Heart right ventricle (tissue), 16 donors: ENCODE data around the gene XIRP1. TPM values are rescaled to one million over a fixed set of nuclear protein-coding genes. Genes with fewer than 3 reads are reported as not detected.

Experiments used
- ATAC-seq, 8 donors: fragments of 200-7000 bp; cut with Tn5 transposase; one replicate each; pipeline ENCODE4 v1.9.1; 2020; ENCODE audit warnings: mild to moderate bottlenecking in 8 of 8, moderate library complexity in 8 of 8, moderate number of reproducible peaks in 1 of 8
- DNase-seq, 2 donors: peaks; one replicate each; pipeline ENCODE4 v3.0.0-alpha.2; 2020
- H3K27ac ChIP-seq, 10 donors: fragments of 200-600 bp; sonication (generic) in 2 of 10; one replicate each; pipeline versions ENCODE4 v1.5.0 to v1.8.0; 2020 to 2022; ENCODE audit warnings: mild to moderate bottlenecking in 3 of 10
- H3K27me3 ChIP-seq, 7 donors: fragments of 200-600 bp; one replicate each; pipeline ENCODE4 v1.8.0; 2021 to 2022; ENCODE audit warnings: mild to moderate bottlenecking in 2 of 7
- H3K36me3 ChIP-seq, 9 donors: fragments of 200-600 bp; sonication (generic) in 1 of 9; one replicate each; pipeline versions ENCODE4 v1.5.0 to v1.8.0; 2020 to 2022; ENCODE audit warnings: mild to moderate bottlenecking in 2 of 9
- H3K4me1 ChIP-seq, 9 donors: fragments of 200-600 bp; sonication (generic) in 1 of 9; one replicate each; pipeline versions ENCODE4 v1.5.0 to v1.8.0; 2020 to 2022; ENCODE audit warnings: mild to moderate bottlenecking in 4 of 9
- H3K4me3 ChIP-seq, 10 donors: fragments of 200-600 bp; sonication (generic) in 2 of 10; one replicate each; pipeline versions ENCODE4 v1.5.0 to v1.8.0; 2020 to 2022; ENCODE audit warnings: mild to moderate bottlenecking in 7 of 10, moderate library complexity in 2 of 10
- H3K9me3 ChIP-seq, 11 donors: fragments of 200-600 bp in 10 of 11; sonication (generic) in 2 of 11; one replicate each; pipeline versions ENCODE4 v1.5.0 to v1.8.0; 2013 to 2022; ENCODE audit warnings: mild to moderate bottlenecking in 2 of 11, control low read depth in 1 of 11, moderate library complexity in 1 of 11
- WGBS, 2 donors: extraction: QIAGEN DNeasy Blood & Tissue Kit; methylation state at CpG; one replicate each; pipeline ENCODE4 v1.1.7; 2013; ENCODE audit warnings: inconsistent platforms in 1 of 2; 5-methylcytosine and 5-hydroxymethylcytosine counted together
- intact Hi-C, 10 donors: fragments of 100-400 bp; cut with DNase I; formaldehyde crosslinking; loops; one replicate each; pipeline versions ENCODE4 v1.11.1 to v1.14.2; 2022
- polyA plus RNA-seq, 2 donors: library from polyadenylated mRNA; stranded (reverse); fragments of 200-250 nt; gene quantifications; one replicate each; pipeline ENCODE4 v1.2.3, GENCODE V29; 2013
- total RNA-seq, 10 donors: library from RNA; stranded (reverse); fragmentation: NEBNext Ultra II Directional in 3 of 10; extraction: Animal tissue kit (Norgen Biotek cat#: 25700) in 3 of 10; gene quantifications; one replicate each; pipeline versions ENCODE4 v1.2.1 to v1.2.4, GENCODE V29; 2021 to 2023
- TF ChIP-seq, protein P1 (sequence below), 9 donors: fragments of 200-600 bp; sonication (generic) in 2 of 9; IDR thresholded peaks; one replicate each; pipeline versions ENCODE4 v1.5.0 to v1.8.0; 2021 to 2022; ENCODE audit warnings: antibody characterized with exemption in 9 of 9, mild to moderate bottlenecking in 5 of 9, moderate library complexity in 1 of 9
- donor health status: Arrhythmogenic right ventricular cardiomyopathy.
- donor health status: ischemic (EF 13 %, LVEDD 7.1; RV severe dilation, severe dysfunction).
- donor health status: healthy with polysubstance abuse.
- donor health status: DM: no; HTN: yes; CAD: no.
- donor health status: DM: no; HTN: no; CAD: no.
- donor health status: ischemic (EF 25% LVEDD 6.9; RV normal size, moderate dysfunction).
- donor health status: ischemic (EF 25% LVEDD 5.7; RV mildly dilated, moderate dysfunction).
- donor health status: healthy.
- donor health status: DM: yes; HTN: yes; CAD: no.
- donor health status: Ischemic cardiomyopathy.
- donor health status: ischemic (EF 35%, LVEDD 5.7; RV mildly dilated, moderate dysfunction).
- donor health status: nonischemic (EF 11% LVEDD 7.7; RV severe dilation, severe dysfunction).
- donor health status: DM: yes; HTN: yes; CAD: no.
- donor health status: PGD.
- donor health status: ischemic (EF 29% LVEDD 5.4; RV normal size, mild dysfunction).
- donor health status: nonischemic (EF 23%, LVEDD 6.1; RV moderate dilation, normal function).

XIRP1 gene
- total and polyA plus RNA-seq, 12 donors: 277 to 1,691 (median 575) TPM

DNA sequence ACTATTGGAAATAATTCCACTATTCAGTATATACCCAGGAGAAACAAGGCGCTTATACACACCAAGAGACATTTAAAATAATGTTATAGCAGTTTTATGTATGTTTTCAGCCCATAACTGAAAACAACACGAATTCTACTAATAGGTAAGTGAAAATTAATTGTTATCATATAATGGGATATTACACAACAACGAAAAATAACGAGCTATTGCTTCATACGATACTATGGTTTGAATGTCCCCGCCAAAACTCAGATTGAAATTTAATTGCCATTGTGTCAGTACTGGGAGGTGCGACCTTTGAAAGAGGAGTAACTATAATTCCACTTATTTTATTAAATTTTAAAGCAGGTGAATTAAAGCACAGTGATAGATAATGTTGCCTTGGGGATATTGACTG lies 35.0 kb downstream of the XIRP1 start:
- intact Hi-C loops: no loop called here
- peaks cover 0 to 17% (median 9%) of the 10 kb centered on the region in 9 donors for H3K4me1 ChIP-seq
- ATAC-seq: no peak
- H3K27ac ChIP-seq: no peak overlapping the region
- no peak overlapping the region for H3K4me3 ChIP-seq
- DNase-seq: no peak
- H3K9me3 ChIP-seq: no peaks in the 10 kb centered on the region
- no peaks in the 10 kb centered on the region for H3K27me3 ChIP-seq
- 88 to 95% methylated on average over 7 of the region's 7 CpGs for WGBS, 2 donors
- TF ChIP-seq, protein P1, sequence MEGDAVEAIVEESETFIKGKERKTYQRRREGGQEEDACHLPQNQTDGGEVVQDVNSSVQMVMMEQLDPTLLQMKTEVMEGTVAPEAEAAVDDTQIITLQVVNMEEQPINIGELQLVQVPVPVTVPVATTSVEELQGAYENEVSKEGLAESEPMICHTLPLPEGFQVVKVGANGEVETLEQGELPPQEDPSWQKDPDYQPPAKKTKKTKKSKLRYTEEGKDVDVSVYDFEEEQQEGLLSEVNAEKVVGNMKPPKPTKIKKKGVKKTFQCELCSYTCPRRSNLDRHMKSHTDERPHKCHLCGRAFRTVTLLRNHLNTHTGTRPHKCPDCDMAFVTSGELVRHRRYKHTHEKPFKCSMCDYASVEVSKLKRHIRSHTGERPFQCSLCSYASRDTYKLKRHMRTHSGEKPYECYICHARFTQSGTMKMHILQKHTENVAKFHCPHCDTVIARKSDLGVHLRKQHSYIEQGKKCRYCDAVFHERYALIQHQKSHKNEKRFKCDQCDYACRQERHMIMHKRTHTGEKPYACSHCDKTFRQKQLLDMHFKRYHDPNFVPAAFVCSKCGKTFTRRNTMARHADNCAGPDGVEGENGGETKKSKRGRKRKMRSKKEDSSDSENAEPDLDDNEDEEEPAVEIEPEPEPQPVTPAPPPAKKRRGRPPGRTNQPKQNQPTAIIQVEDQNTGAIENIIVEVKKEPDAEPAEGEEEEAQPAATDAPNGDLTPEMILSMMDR (IDR thresholded peaks at IDR 0.05): no peak
- H3K36me3 ChIP-seq: no peaks in the 10 kb centered on the region

DNA sequence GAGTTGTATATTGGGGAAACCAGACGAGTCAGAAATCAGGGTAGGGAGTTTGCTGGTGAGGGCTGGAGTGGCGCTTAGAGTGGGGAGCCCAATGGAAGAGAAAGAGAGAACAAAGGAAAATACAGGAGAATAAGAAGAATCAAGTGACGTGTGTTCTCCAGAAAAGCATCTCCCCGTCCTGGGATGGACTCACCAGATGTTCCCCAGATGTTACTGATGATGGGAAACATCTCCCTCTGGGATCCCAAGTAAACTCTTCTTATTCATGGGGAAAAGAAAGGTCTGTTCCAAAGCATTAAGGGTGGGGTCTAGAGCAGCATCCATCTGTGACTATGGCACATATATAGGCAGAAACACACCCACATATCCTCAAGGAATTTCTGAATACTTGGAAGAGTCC lies 36.0 kb downstream of the XIRP1 start:
- Histone ChIP-seq H3K36me3 (no peaks in the 10 kb centered on the region), H3K27ac (peak overlapping the region in 5 of 10 donors; percentile 8 to 58 (median 41)), H3K4me1 (peaks cover 0 to 27% (median 16%) of the 10 kb centered on the region in 9 donors), H3K27me3 (no peaks in the 10 kb centered on the region), H3K9me3 (no peaks in the 10 kb centered on the region), H3K4me3 (no peak overlapping the region)
- intact Hi-C loops: no loop called here
- WGBS, 2 donors: 70 to 73% methylated on average over 4 of the region's 4 CpGs
- DNase-seq (no peak), ATAC-seq (no peak)
- TF ChIP-seq, protein P1 (IDR thresholded peaks at IDR 0.05): no peak

DNA sequence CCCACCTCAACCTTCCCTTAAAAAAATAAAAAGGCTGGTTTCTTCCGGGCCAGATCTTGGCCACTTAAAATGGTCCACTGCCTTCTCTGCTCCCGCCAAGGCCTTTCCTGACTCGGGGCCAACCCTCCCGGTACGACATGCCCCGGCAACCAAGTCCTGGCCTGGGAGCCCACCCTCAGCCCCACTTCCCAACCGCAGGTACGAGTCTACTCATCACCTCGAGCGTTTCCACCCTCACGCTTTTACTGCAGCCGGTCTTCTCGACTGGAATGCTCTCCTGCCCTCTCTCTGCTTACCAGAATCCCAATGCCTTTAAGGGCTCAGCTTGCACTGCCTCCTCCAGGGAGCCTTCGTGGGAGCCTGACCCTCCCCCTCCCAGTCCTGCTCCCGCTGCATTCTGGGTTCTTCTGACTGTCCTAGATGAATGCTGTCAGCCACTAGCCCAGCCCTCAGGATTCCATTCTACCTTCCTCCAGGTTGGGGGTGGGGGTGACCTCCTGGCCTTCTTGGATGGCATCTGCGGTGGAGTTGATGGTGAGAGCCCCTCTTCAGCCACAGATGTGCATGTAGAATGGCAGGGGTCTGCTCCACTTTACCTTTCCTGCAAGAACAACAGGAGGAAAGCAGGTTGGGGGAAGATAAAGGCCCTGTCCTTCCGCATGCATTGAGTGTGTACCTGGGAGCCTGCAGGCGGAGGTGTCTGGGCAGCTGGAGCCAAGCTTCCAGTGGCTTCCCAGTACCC lies 37.9 kb downstream of the XIRP1 start:
- TF ChIP-seq, protein P1 (IDR thresholded peaks at IDR 0.05): no peak
- DNase-seq (no peak), ATAC-seq (no peak)
- no peaks in the 10 kb centered on the region for H3K27me3 ChIP-seq
- intact Hi-C loops: no loop called here
- H3K4me3 ChIP-seq: peak overlapping the region in 5 of 10 donors; percentile 90 to 99 (median 97)
- 55 to 59% methylated on average over 18 of the region's 18 CpGs for WGBS, 2 donors
- H3K36me3 ChIP-seq: no peaks in the 10 kb centered on the region
- peak overlapping the region; percentile 20 to 100 (median 100) for H3K27ac ChIP-seq
- peaks cover 13 to 46% (median 36%) of the 10 kb centered on the region in 9 donors for H3K4me1 ChIP-seq
- H3K9me3 ChIP-seq: no peaks in the 10 kb centered on the region

DNA sequence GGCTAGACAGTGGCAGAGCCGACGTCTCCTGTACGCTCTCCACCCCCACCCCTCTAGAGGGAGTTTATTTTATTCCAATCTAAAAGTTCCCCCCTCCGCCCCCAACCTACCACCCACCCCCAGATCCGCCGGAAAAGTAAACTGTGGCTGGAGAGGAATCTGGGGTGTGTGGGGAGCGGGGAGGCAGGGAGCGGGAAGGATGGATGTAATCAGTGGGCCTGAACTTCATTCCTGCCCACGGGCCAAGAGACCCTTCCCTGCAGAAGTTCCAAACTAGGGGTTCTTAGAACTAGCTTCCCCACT lies 38.5 kb downstream of the XIRP1 start:
- ATAC-seq (no peak), DNase-seq (no peak)
- Histone ChIP-seq H3K27me3 (no peaks in the 10 kb centered on the region), H3K36me3 (no peaks in the 10 kb centered on the region), H3K9me3 (no peaks in the 10 kb centered on the region), H3K27ac (peak overlapping the region; percentile 20 to 100 (median 100)), H3K4me1 (peaks cover 18 to 52% (median 41%) of the 10 kb centered on the region in 9 donors), H3K4me3 (peak overlapping the region in 9 of 10 donors; percentile 47 to 99 (median 96))
- 44% methylated on average over 9 of the region's 9 CpGs for WGBS, 2 donors
- intact Hi-C loops: no loop called here
- TF ChIP-seq, protein P1 (IDR thresholded peaks at IDR 0.05): peak in 1 of 9 donors; percentile 20
